Measurements from ENCODE around the gene WT1.

DNA sequence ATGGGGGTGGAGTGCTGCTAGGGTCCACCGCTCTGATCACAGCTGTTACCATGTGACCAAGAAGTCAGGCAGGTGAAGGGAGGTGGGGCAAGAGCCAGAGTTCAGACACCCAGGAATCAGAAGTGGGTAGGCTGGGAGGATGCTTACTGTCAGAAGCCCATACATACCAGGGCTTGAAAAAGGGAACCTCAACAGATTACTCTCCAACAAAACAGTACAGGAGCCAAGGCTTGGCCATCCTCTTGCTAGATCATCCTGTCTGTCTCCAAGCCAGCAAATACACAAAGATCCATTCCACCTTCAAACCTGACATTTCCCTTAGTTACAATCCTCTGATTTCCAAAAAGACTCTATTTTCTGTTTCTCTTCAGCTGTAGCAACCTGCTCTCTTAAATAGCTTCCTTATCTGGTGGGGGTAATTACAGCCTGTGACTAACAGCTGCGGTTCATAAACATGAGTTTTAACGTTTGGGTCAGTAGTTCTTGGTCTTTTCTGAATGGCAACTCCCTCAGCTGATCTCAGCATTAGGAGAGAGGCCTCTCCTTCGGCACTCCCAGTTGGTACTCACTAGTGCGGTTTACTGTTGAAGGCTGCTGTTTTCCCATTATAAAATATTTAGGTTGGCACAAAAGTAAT, 31.1 kb upstream of the WT1 start:
- TF ChIP-seq, protein P1, sequence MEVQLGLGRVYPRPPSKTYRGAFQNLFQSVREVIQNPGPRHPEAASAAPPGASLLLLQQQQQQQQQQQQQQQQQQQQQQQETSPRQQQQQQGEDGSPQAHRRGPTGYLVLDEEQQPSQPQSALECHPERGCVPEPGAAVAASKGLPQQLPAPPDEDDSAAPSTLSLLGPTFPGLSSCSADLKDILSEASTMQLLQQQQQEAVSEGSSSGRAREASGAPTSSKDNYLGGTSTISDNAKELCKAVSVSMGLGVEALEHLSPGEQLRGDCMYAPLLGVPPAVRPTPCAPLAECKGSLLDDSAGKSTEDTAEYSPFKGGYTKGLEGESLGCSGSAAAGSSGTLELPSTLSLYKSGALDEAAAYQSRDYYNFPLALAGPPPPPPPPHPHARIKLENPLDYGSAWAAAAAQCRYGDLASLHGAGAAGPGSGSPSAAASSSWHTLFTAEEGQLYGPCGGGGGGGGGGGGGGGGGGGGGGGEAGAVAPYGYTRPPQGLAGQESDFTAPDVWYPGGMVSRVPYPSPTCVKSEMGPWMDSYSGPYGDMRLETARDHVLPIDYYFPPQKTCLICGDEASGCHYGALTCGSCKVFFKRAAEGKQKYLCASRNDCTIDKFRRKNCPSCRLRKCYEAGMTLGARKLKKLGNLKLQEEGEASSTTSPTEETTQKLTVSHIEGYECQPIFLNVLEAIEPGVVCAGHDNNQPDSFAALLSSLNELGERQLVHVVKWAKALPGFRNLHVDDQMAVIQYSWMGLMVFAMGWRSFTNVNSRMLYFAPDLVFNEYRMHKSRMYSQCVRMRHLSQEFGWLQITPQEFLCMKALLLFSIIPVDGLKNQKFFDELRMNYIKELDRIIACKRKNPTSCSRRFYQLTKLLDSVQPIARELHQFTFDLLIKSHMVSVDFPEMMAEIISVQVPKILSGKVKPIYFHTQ (CRISPR knock-in tag; IDR thresholded peaks at IDR 0.05) = no peak
- TF ChIP-seq SP1 (CRISPR knock-in tag; conservative IDR thresholded peaks at IDR 0.05) = no peak
